ENCODE measurements around the gene LRRTM4. TPM values are rescaled to one million over a fixed set of nuclear protein-coding genes. Genes with fewer than 3 reads are reported as not detected.

The LRRTM4 gene
- total and polyA plus RNA-seq, 10 of the 15 experiments (the other 5 are each of a cell fraction or from before 2014, with no cell fraction given): 0.01 to 1.0 TPM; not detected in 8

DNA sequence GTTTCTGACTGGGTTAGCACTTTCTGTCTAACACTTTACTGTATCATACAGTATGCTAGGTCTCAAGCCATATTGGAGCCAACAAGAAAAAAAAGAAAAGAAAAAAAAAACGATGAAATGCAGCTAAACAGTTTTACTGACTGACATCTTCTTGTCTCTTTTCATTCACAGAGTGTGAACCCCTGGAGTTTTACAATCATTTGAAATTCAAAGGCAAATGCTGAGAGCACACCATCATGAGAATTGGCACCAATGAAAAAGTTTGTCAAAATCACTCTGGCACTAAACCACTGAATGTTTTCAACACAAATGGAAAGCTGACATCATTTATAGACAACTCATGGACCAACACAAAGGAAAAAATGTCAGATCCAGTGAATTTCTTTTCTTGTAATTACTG is 513.3 kb downstream of the LRRTM4 start:
- Histone ChIP-seq H3K9ac (ENCODE audit: control insufficient read depth, insufficient read depth, low read length) (no peak overlapping the region), H3K4me1 (ENCODE audit: control insufficient read depth, insufficient read depth, low read length) (no peaks in the 10 kb centered on the region), H4K20me1 (ENCODE audit: control insufficient read depth, insufficient read depth) (no peaks in the 10 kb centered on the region), H3K79me2 (ENCODE audit: control insufficient read depth, insufficient read depth, low read length) (no peaks in the 10 kb centered on the region), H3K9me3 (replicated peaks; ENCODE audit: control insufficient read depth, insufficient read depth, low read length) (no peaks in the 10 kb centered on the region), H2AFZ (ENCODE audit: control insufficient read depth, low read depth, low read length) (no peak overlapping the region), H3K4me2 (ENCODE audit: control insufficient read depth, insufficient read depth) (no peak overlapping the region), H3K36me3 (ENCODE audit: control insufficient read depth in 2 of 2, insufficient read depth in 2 of 2, low read length in 1 of 2) (no peaks in the 10 kb centered on the region), H3K27ac (ENCODE audit: control insufficient read depth, insufficient read depth) (no peak overlapping the region), H3K4me3 (no peak overlapping the region), H3K27me3 (replicated peaks in 1 of 2; ENCODE audit: control insufficient read depth in 2 of 2, insufficient read depth in 2 of 2, low read length in 1 of 2) (no peaks in the 10 kb centered on the region)
- ChIA-PET POLR2A (no interaction called here), SMC1A (ENCODE audit: uncharacterized antibody, unreplicated experiment) (interaction anchor here (0.7 to 1.0 kb wide), 2 partner anchors 8 to 70 kb away, joined by 3 to 4 read pairs; no protein-coding TSS in a partner anchor), RAD21 (ENCODE audit: unreplicated experiment) (no interaction called here), CTCF (no interaction called here)
- intact Hi-C loops (cut with micrococcal nuclease; ENCODE audit: unreplicated experiment): no loop called here
- no TSS peak for BruUV-seq (replicated peaks)
- FAIRE-seq: no peak
- in situ Hi-C loops (cut with MboI): no loop called here
- 0% methylated on average over 1 of the region's 1 CpG for WGBS (ENCODE audit: insufficient coverage, insufficient replicate concordance, low lambda C conversion rate, missing lambda C conversion rate)
- no peak for ATAC-seq
- TF ChIP-seq DPF2 (IDR thresholded peaks at IDR 0.05) (no peak), NR2F1 (conservative IDR thresholded peaks at IDR 0.05) (no peak), ZSCAN29 (IDR thresholded peaks at IDR 0.05) (no peak), YBX1 (IDR thresholded peaks at IDR 0.05) (no peak), CBFB (IDR thresholded peaks at IDR 0.05; ENCODE audit: low read depth) (no peak), BMI1 (IDR thresholded peaks at IDR 0.05; ENCODE audit: borderline replicate concordance) (no peak)
- TF ChIP-seq, protein P1, sequence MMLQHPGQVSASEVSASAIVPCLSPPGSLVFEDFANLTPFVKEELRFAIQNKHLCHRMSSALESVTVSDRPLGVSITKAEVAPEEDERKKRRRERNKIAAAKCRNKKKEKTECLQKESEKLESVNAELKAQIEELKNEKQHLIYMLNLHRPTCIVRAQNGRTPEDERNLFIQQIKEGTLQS (IDR thresholded peaks at IDR 0.05; ENCODE audit: borderline replicate concordance, extremely low read depth, low read depth, low read length): no peak
- TF ChIP-seq, protein P2, sequence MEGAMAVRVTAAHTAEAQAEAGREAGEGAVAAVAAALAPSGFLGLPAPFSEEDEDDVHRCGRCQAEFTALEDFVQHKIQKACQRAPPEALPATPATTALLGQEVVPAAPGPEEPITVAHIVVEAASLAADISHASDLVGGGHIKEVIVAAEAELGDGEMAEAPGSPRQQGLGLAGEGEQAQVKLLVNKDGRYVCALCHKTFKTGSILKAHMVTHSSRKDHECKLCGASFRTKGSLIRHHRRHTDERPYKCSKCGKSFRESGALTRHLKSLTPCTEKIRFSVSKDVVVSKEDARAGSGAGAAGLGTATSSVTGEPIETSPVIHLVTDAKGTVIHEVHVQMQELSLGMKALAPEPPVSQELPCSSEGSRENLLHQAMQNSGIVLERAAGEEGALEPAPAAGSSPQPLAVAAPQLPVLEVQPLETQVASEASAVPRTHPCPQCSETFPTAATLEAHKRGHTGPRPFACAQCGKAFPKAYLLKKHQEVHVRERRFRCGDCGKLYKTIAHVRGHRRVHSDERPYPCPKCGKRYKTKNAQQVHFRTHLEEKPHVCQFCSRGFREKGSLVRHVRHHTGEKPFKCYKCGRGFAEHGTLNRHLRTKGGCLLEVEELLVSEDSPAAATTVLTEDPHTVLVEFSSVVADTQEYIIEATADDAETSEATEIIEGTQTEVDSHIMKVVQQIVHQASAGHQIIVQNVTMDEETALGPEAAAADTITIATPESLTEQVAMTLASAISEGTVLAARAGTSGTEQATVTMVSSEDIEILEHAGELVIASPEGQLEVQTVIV (IDR thresholded peaks at IDR 0.05; ENCODE audit: borderline replicate concordance, partially characterized antibody): no peak
- DNase-seq (ENCODE audit: low read depth, low spot score): no peak

All from GM12878 (cell line).